OCI-LY3 (cell line): Measurements from ENCODE around the gene PPP1R12B.
A peak's percentile ranks its signal among the peaks of the same experiment; 100 is the strongest.
"Not testable (repeated sequence)": the region's sequence is repeated elsewhere in the genome, so short reads cannot be mapped to it uniquely, and the experiment has no call there.

Experiments used
- H2AFZ ChIP-seq: fragments of 200-600, 300-600 bp; shearing (Covaris generic); 2 replicates; pipeline ENCODE4 v1.6.0; 2014; ENCODE audit warnings: antibody characterized with exemption, low read depth, low read length
- H3K27ac ChIP-seq: fragments of 200-600, 300-600 bp; sonication (generic); 2 replicates; pipeline ENCODE4 v1.5.1; 2014; ENCODE audit warnings: mild to moderate bottlenecking, low read length, moderate library complexity, mixed read lengths
- H3K27me3 ChIP-seq: fragments of 200-600, 300-600 bp; sonication (generic); 2 replicates; pipeline ENCODE4 v1.6.1; 2014; ENCODE audit warnings: low read depth, low read length, mixed read lengths
- H3K36me3 ChIP-seq: fragments of 200-600, 300-600 bp; sonication (generic); replicated peaks from 2 replicates; pipeline ENCODE3; 2014; ENCODE audit warnings: low read depth, low read length, mixed read lengths
- H3K4me1 ChIP-seq: fragments of 300-600, 200-600 bp; sonication (generic); 2 replicates; pipeline ENCODE4 v1.6.1; 2014; ENCODE audit warnings: low read length, mixed read lengths
- H3K4me2 ChIP-seq: fragments of 200-600, 300-600 bp; sonication (generic); 2 replicates; pipeline ENCODE4 v1.6.1; 2014; ENCODE audit warnings: low read length, mixed read lengths
- H3K4me3 ChIP-seq: fragments of 300-600, 200-600 bp; sonication (generic); 2 replicates; pipeline ENCODE4 v1.5.1; 2014; ENCODE audit warnings: antibody characterized with exemption, mild to moderate bottlenecking, low read length, moderate library complexity
- H3K79me2 ChIP-seq: fragments of 300-600, 200-600 bp; shearing (Covaris generic); 2 replicates; pipeline ENCODE4 v1.6.1; 2014; ENCODE audit warnings: mild to moderate bottlenecking, low read length, mixed read lengths
- H3K9ac ChIP-seq: fragments of 300-600, 200-600 bp; shearing (Covaris generic); 2 replicates; pipeline ENCODE4 v1.6.0; 2014; ENCODE audit warnings: mild to moderate bottlenecking, low read length, moderate library complexity
- H3K9me3 ChIP-seq: fragments of 200-600, 300-600 bp; shearing (Covaris generic); 2 replicates; pipeline ENCODE4 v1.6.1; 2014; ENCODE audit warnings: low read length, mixed read lengths; ENCODE audit not compliant: insufficient read depth
- H4K20me1 ChIP-seq: fragments of 200-600, 300-600 bp; sonication (generic); 2 replicates; pipeline ENCODE4 v1.6.1; 2016; ENCODE audit warnings: low read length, mixed read lengths; ENCODE audit not compliant: insufficient read depth
- CTCF ChIP-seq: fragments of 200-600, 300-600 bp; sonication (generic); IDR thresholded peaks from 2 replicates; pipeline ENCODE4 v1.5.1; 2014; ENCODE audit warnings: antibody characterized with exemption, low read length, low read depth
- EZH2phosphoT487 ChIP-seq: fragments of 200-600 bp; shearing (Covaris generic); IDR thresholded peaks from 2 replicates; pipeline ENCODE4 v1.6.1; 2018; ENCODE audit warnings: antibody characterized with exemption, mixed run types, low read depth

Gene PPP1R12B

GRCh38 chr1:202516434-202516877 is 168.0 kb downstream of the PPP1R12B start:
- peaks cover 21% of the 10 kb centered on the region for H3K4me1 ChIP-seq
- H3K9ac ChIP-seq, result no peak overlapping the region
- no peak overlapping the region for H3K4me2 ChIP-seq
- H3K4me3 ChIP-seq, result no peak overlapping the region
- H3K79me2 ChIP-seq, result no peaks in the 10 kb centered on the region
- H3K27me3 ChIP-seq, result no peaks in the 10 kb centered on the region
- H3K36me3 ChIP-seq, result no peaks in the 10 kb centered on the region
- no peaks in the 10 kb centered on the region for H3K9me3 ChIP-seq
- H3K27ac ChIP-seq, result no peak overlapping the region
- no peak overlapping the region for H2AFZ ChIP-seq
- TF ChIP-seq CTCF (no peak), EZH2phosphoT487 (no peak)
- H4K20me1 ChIP-seq, result no peaks in the 10 kb centered on the region

- not testable (repeated sequence) for H3K27me3 ChIP-seq, H3K9ac ChIP-seq, H3K79me2 ChIP-seq, H4K20me1 ChIP-seq, H3K4me3 ChIP-seq, H3K27ac ChIP-seq, H3K4me2 ChIP-seq, H3K9me3 ChIP-seq, H3K36me3 ChIP-seq, H2AFZ ChIP-seq
- peaks cover 26% of the 10 kb centered on the region for H3K4me1 ChIP-seq
Measured at GRCh38 chr1:202517146-202517545, 168.6 kb downstream of the PPP1R12B start.

- H3K36me3 ChIP-seq, H2AFZ ChIP-seq, H3K4me3 ChIP-seq, H3K4me2 ChIP-seq, H3K79me2 ChIP-seq, H3K27ac ChIP-seq, H4K20me1 ChIP-seq, H3K9ac ChIP-seq, H3K27me3 ChIP-seq, H3K9me3 ChIP-seq: not testable (repeated sequence)
- H3K4me1 ChIP-seq, result peaks cover 26% of the 10 kb centered on the region
Measured at GRCh38 chr1:202518180-202518579, 169.7 kb downstream of the PPP1R12B start.

GRCh38 chr1:202518905-202519304 is 170.4 kb downstream of the PPP1R12B start:
- not testable (repeated sequence) for H3K4me3 ChIP-seq, H4K20me1 ChIP-seq, H3K4me2 ChIP-seq, H3K36me3 ChIP-seq, H3K27me3 ChIP-seq, H3K79me2 ChIP-seq, H3K9ac ChIP-seq, H2AFZ ChIP-seq, H3K9me3 ChIP-seq, H3K27ac ChIP-seq
- peaks cover 26% of the 10 kb centered on the region for H3K4me1 ChIP-seq

- not testable (repeated sequence) for H3K4me2 ChIP-seq, H4K20me1 ChIP-seq, H3K79me2 ChIP-seq, H3K27me3 ChIP-seq, H3K36me3 ChIP-seq, H3K9me3 ChIP-seq, H3K9ac ChIP-seq, H3K27ac ChIP-seq, H2AFZ ChIP-seq, H3K4me3 ChIP-seq
- peaks cover 24% of the 10 kb centered on the region for H3K4me1 ChIP-seq
Measured at GRCh38 chr1:202520129-202520856, 171.8 kb downstream of the PPP1R12B start.

DNA sequence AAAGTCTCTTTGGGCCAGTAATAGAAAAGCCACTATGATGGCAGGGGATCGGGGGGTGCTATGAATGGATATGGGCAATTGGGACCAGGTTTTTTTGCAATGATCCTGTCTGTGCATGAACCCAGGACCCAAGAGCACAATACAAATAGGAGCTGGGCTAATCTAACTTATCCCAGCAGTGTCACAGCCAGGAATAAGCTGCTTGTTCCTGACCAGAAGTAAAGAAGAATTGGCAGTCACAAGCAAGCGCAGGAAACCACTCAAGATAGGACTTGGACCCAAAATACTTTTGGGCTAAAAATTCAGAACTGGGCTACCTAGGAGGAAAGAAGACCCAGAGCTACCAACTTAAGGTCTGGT is 172.3 kb downstream of the PPP1R12B start:
- H3K4me3 ChIP-seq, H3K36me3 ChIP-seq, H3K79me2 ChIP-seq, H3K9ac ChIP-seq, H3K9me3 ChIP-seq, H3K27ac ChIP-seq, H3K4me2 ChIP-seq, H3K27me3 ChIP-seq, H2AFZ ChIP-seq, H4K20me1 ChIP-seq: not testable (repeated sequence)
- H3K4me1 ChIP-seq, result peaks cover 23% of the 10 kb centered on the region

DNA sequence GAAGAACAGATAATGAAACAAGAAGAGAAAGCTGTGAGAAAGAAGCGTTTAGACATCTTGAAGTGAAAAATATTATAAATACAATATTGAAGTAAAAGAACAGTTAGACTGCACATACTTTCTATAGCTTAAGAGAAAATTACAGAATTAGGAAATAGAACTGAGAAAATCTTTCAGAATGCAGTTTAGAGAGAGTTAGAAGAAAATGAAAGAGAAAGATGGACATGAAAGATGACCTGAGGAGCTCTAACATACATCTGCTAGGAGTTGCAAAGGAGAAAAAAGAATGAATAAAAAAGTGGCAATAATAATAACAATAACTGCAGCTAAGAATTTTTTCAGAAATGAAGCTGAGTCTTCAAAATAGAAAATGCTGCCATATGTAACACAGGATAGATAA is 173.0 kb downstream of the PPP1R12B start:
- H3K4me1 ChIP-seq, result peaks cover 26% of the 10 kb centered on the region
- not testable (repeated sequence) for H4K20me1 ChIP-seq, H3K36me3 ChIP-seq, H3K27me3 ChIP-seq, H3K9me3 ChIP-seq, H3K4me3 ChIP-seq, H2AFZ ChIP-seq, H3K9ac ChIP-seq, H3K79me2 ChIP-seq, H3K27ac ChIP-seq
- peak overlapping the region; percentile 16; the same call in 1 of the 2 replicates for H3K4me2 ChIP-seq
